ENCODE measurements around the gene STXBP6. TPM values are rescaled to one million over a fixed set of nuclear protein-coding genes. Genes with fewer than 3 reads are reported as not detected.
A peak's percentile ranks its signal among the peaks of the same experiment; 100 is the strongest.

Gene STXBP6
- total and polyA plus RNA-seq, 7 experiments from 2014 or later = not detected

DNA sequence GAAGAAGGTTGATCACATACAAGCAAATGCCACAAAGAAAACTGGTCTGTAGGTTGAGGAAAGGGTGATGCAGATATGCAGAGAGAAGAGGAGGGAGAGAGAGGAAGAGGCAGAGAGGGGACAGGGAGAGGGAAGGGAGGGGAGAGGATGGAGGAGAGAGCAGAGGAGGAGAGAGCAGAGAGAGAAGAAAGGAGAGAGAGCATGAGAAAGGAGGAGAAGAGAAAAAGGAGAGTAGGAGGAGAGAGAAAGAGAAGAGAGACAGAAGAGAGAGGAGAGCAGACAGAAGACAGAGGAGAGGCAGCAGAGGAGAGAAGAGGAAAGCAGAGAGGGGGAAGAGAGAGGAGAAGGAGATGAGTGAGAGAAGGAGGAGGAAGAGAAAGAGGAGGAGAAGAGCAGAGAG, 59.2 kb downstream of the STXBP6 start:
- intact Hi-C loops (cut with micrococcal nuclease) = no loop called here
- no peak overlapping the region for H3K27ac ChIP-seq (ENCODE audit: low read depth, low read length)
- H3K27ac Mint-ChIP-seq = no peak overlapping the region
- H3K27me3 Mint-ChIP-seq = peaks cover 0 to 15% (median 8%) of the 10 kb centered on the region in 5 donors
- DNase-seq (no peak), ATAC-seq (no peak)
- H3K4me3 ChIP-seq (ENCODE audit: low read length) = no peak overlapping the region
- no peaks in the 10 kb centered on the region for H3K4me1 ChIP-seq (ENCODE audit: control insufficient read depth in 2 of 2, insufficient read depth in 2 of 2, low read length in 2 of 2)
- H3K4me1 Mint-ChIP-seq = peaks cover 0 to 4% (median 0%) of the 10 kb centered on the region in 7 donors
- H3K36me3 Mint-ChIP-seq = no peaks in the 10 kb centered on the region
- H3K36me3 ChIP-seq (ENCODE audit: control insufficient read depth in 2 of 3, insufficient read depth in 3 of 3, low read length in 3 of 3) = no peaks in the 10 kb centered on the region
- H3K27me3 ChIP-seq (ENCODE audit: control insufficient read depth in 2 of 2, insufficient read depth in 2 of 2, low read length in 2 of 2) = peaks cover 0 to 3% of the 10 kb centered on the region in 2 donors
- ChIA-PET POLR2A (no interaction called here), CTCF (no interaction called here)
- peaks cover 0 to 4% (median 0%) of the 10 kb centered on the region in 11 donors for H3K9me3 Mint-ChIP-seq
- no peak overlapping the region for H3K4me3 Mint-ChIP-seq
- H3K9me3 ChIP-seq (ENCODE audit: control insufficient read depth in 2 of 3, low read length in 3 of 3) = no peaks in the 10 kb centered on the region

- no peaks in the 10 kb centered on the region for H3K4me1 ChIP-seq (ENCODE audit: control insufficient read depth in 2 of 2, insufficient read depth in 2 of 2, low read length in 2 of 2)
- no peak for DNase-seq
- no peak for ATAC-seq
- H3K9me3 ChIP-seq (ENCODE audit: control insufficient read depth in 2 of 3, low read length in 3 of 3) = no peaks in the 10 kb centered on the region
- H3K27me3 Mint-ChIP-seq = peaks cover 0 to 21% (median 14%) of the 10 kb centered on the region in 5 donors
- no peaks in the 10 kb centered on the region for H3K36me3 Mint-ChIP-seq
- H3K4me1 Mint-ChIP-seq = peaks cover 0 to 4% (median 0%) of the 10 kb centered on the region in 7 donors
- no peak overlapping the region for H3K4me3 Mint-ChIP-seq
- ChIA-PET POLR2A (no interaction called here), CTCF (no interaction called here)
- H3K27ac ChIP-seq (ENCODE audit: low read depth, low read length) = no peak overlapping the region
- H3K4me3 ChIP-seq (ENCODE audit: low read length) = no peak overlapping the region
- intact Hi-C loops (cut with micrococcal nuclease) = no loop called here
- peaks cover 0 to 3% of the 10 kb centered on the region in 2 donors for H3K27me3 ChIP-seq (ENCODE audit: control insufficient read depth in 2 of 2, insufficient read depth in 2 of 2, low read length in 2 of 2)
- H3K27ac Mint-ChIP-seq = no peak overlapping the region
- no peaks in the 10 kb centered on the region for H3K36me3 ChIP-seq (ENCODE audit: control insufficient read depth in 2 of 3, insufficient read depth in 3 of 3, low read length in 3 of 3)
- peaks cover 0 to 4% (median 0%) of the 10 kb centered on the region in 11 donors for H3K9me3 Mint-ChIP-seq
These were observed 59.9 kb downstream of the STXBP6 start for GRCh38 chr14:24990050-24990449.

- Histone ChIP-seq H3K36me3 (ENCODE audit: control insufficient read depth in 2 of 3, insufficient read depth in 3 of 3, low read length in 3 of 3) (no peaks in the 10 kb centered on the region), H3K27me3 (ENCODE audit: control insufficient read depth in 2 of 2, insufficient read depth in 2 of 2, low read length in 2 of 2) (peaks cover 0 to 3% of the 10 kb centered on the region in 2 donors), H3K4me3 (ENCODE audit: low read length) (no peak overlapping the region), H3K4me1 (ENCODE audit: control insufficient read depth in 2 of 2, insufficient read depth in 2 of 2, low read length in 2 of 2) (no peaks in the 10 kb centered on the region), H3K9me3 (ENCODE audit: control insufficient read depth in 2 of 3, low read length in 3 of 3) (no peaks in the 10 kb centered on the region), H3K27ac (ENCODE audit: low read depth, low read length) (no peak overlapping the region)
- DNase-seq = no peak
- Mint-ChIP-seq H3K9me3 (peaks cover 0 to 4% (median 0%) of the 10 kb centered on the region in 11 donors), H3K27me3 (peaks cover 0 to 28% (median 14%) of the 10 kb centered on the region in 5 donors), H3K27ac (no peak overlapping the region), H3K36me3 (no peaks in the 10 kb centered on the region), H3K4me1 (peaks cover 0 to 4% (median 0%) of the 10 kb centered on the region in 7 donors), H3K4me3 (no peak overlapping the region)
- intact Hi-C loops (cut with micrococcal nuclease) = no loop called here
- ChIA-PET CTCF (no interaction called here), POLR2A (no interaction called here)
- no peak for ATAC-seq
These were observed 61.2 kb downstream of the STXBP6 start for GRCh38 chr14:24988760-24989159.

GRCh38 chr14:24986206-24986893, 63.6 kb downstream of the STXBP6 start:
- DNase-seq = no peak
- H3K27ac ChIP-seq (ENCODE audit: low read depth, low read length) = no peak overlapping the region
- H3K27ac Mint-ChIP-seq = no peak overlapping the region
- intact Hi-C loops (cut with micrococcal nuclease) = no loop called here
- ChIA-PET CTCF (no interaction called here), POLR2A (no interaction called here)
- H3K36me3 ChIP-seq (ENCODE audit: control insufficient read depth in 2 of 3, insufficient read depth in 3 of 3, low read length in 3 of 3) = no peaks in the 10 kb centered on the region
- H3K9me3 ChIP-seq (ENCODE audit: control insufficient read depth in 2 of 3, low read length in 3 of 3) = no peaks in the 10 kb centered on the region
- H3K4me1 ChIP-seq (ENCODE audit: control insufficient read depth in 2 of 2, insufficient read depth in 2 of 2, low read length in 2 of 2) = no peaks in the 10 kb centered on the region
- H3K4me1 Mint-ChIP-seq = peaks cover 0 to 4% (median 0%) of the 10 kb centered on the region in 7 donors
- H3K4me3 ChIP-seq (ENCODE audit: low read length) = no peak overlapping the region
- H3K4me3 Mint-ChIP-seq = no peak overlapping the region
- H3K27me3 ChIP-seq (ENCODE audit: control insufficient read depth in 2 of 2, insufficient read depth in 2 of 2, low read length in 2 of 2) = peaks cover 0 to 3% of the 10 kb centered on the region in 2 donors
- peaks cover 6 to 45% (median 20%) of the 10 kb centered on the region in 5 donors for H3K27me3 Mint-ChIP-seq
- no peaks in the 10 kb centered on the region for H3K36me3 Mint-ChIP-seq
- peaks cover 0 to 4% (median 0%) of the 10 kb centered on the region in 11 donors for H3K9me3 Mint-ChIP-seq
- ATAC-seq = no peak

GRCh38 chr14:24984846-24985589, 64.9 kb downstream of the STXBP6 start:
- H3K4me3 ChIP-seq (ENCODE audit: low read length) = no peak overlapping the region
- peaks cover 0 to 3% of the 10 kb centered on the region in 2 donors for H3K27me3 ChIP-seq (ENCODE audit: control insufficient read depth in 2 of 2, insufficient read depth in 2 of 2, low read length in 2 of 2)
- intact Hi-C loops (cut with micrococcal nuclease) = no loop called here
- H3K9me3 ChIP-seq (ENCODE audit: control insufficient read depth in 2 of 3, low read length in 3 of 3) = no peaks in the 10 kb centered on the region
- ATAC-seq (peak; percentile 37), DNase-seq (no peak)
- no peak overlapping the region for H3K27ac ChIP-seq (ENCODE audit: low read depth, low read length)
- Mint-ChIP-seq H3K4me1 (no peaks in the 10 kb centered on the region), H3K36me3 (no peaks in the 10 kb centered on the region), H3K9me3 (peaks cover 0 to 4% (median 0%) of the 10 kb centered on the region in 11 donors), H3K27ac (no peak overlapping the region), H3K4me3 (no peak overlapping the region), H3K27me3 (peaks cover 6 to 45% (median 20%) of the 10 kb centered on the region in 5 donors)
- no peaks in the 10 kb centered on the region for H3K4me1 ChIP-seq (ENCODE audit: control insufficient read depth in 2 of 2, insufficient read depth in 2 of 2, low read length in 2 of 2)
- ChIA-PET POLR2A (no interaction called here), CTCF (no interaction called here)
- no peaks in the 10 kb centered on the region for H3K36me3 ChIP-seq (ENCODE audit: control insufficient read depth in 2 of 3, insufficient read depth in 3 of 3, low read length in 3 of 3)

DNA sequence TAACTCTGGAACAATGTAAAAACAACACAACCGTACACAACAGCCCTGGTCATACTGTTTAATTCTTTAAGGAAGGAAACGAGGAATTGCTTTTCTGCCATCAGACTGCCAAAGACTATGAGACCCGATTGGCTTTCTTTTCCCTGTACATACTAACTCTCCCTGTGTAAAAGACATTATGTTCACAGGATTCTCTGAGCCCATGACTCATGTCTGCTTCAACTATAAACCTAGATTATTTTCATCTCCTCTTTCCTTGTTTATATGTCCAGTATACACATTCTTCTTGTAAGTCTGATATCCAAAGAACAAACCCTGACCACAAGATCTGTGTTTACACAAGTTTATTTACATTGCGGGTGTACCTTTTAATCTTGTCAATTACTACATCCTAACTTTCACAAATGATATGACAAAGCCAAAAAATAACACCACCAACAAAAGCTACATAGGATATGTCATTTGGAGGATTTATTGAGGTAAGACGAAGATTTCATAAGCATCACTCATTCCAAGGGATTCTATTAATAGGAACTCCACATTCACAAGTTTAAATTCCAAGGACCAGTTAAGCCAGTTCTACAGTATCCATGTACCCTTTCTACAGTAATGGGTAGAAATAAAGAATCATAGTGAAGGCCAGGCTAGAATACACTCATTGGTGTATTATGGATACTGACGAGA, 67.3 kb downstream of the STXBP6 start:
- no peaks in the 10 kb centered on the region for H3K4me1 ChIP-seq (ENCODE audit: control insufficient read depth in 2 of 2, insufficient read depth in 2 of 2, low read length in 2 of 2)
- Mint-ChIP-seq H3K4me3 (no peak overlapping the region), H3K9me3 (peaks cover 0 to 2% (median 0%) of the 10 kb centered on the region in 11 donors), H3K27ac (no peak overlapping the region), H3K4me1 (no peaks in the 10 kb centered on the region), H3K27me3 (peaks cover 12 to 57% (median 23%) of the 10 kb centered on the region in 5 donors), H3K36me3 (no peaks in the 10 kb centered on the region)
- H3K36me3 ChIP-seq (ENCODE audit: control insufficient read depth in 2 of 3, insufficient read depth in 3 of 3, low read length in 3 of 3) = no peaks in the 10 kb centered on the region
- intact Hi-C loops (cut with micrococcal nuclease) = no loop called here
- no peak overlapping the region for H3K4me3 ChIP-seq (ENCODE audit: low read length)
- no peak overlapping the region for H3K27ac ChIP-seq (ENCODE audit: low read depth, low read length)
- no peak for DNase-seq
- POLR2A ChIA-PET = no interaction called here
- CTCF ChIA-PET = no interaction called here
- ATAC-seq = no peak
- no peaks in the 10 kb centered on the region for H3K9me3 ChIP-seq (ENCODE audit: control insufficient read depth in 2 of 3, low read length in 3 of 3)
- peaks cover 0 to 3% of the 10 kb centered on the region in 2 donors for H3K27me3 ChIP-seq (ENCODE audit: control insufficient read depth in 2 of 2, insufficient read depth in 2 of 2, low read length in 2 of 2)
